Stimulated activated CD4-positive, alpha-beta T cell treated with anti-CD3 and anti-CD28 coated beads, Interleukin-4, amount 100 ng/mL, for 1 hour (primary cell): ENCODE measurements around the gene PSG5.
"Not testable (repeated sequence)": the region's sequence is repeated elsewhere in the genome, so short reads cannot be mapped to it uniquely, and the experiment has no call there.

Experiments used
- DNase-seq: peaks from one replicate; pipeline ENCODE4 v3.0.0-alpha.2; 2020

PSG5 gene

GRCh38 chr19:43186311-43186935, at the start of gene PSG5:
Gene PSG5 (minus strand): TSS chr19:43186536. CDS start chr19:43186405, 131 bp downstream.
- not testable (repeated sequence) for DNase-seq

- DNase-seq = not testable (repeated sequence)
These were observed 49.4 kb upstream of the PSG5 start for GRCh38 chr19:43235686-43236085.

GRCh38 chr19:43229315-43229714, 43.0 kb upstream of the PSG5 start:
- DNase-seq = no peak

- DNase-seq = not testable (repeated sequence)
These were observed 42.4 kb upstream of the PSG5 start for GRCh38 chr19:43228730-43229129.

- DNase-seq = not testable (repeated sequence)
These were observed 40.6 kb upstream of the PSG5 start for GRCh38 chr19:43226986-43227385.

GRCh38 chr19:43224855-43225253, 38.5 kb upstream of the PSG5 start:
- no peak for DNase-seq

- DNase-seq = not testable (repeated sequence)
These were observed 38.0 kb upstream of the PSG5 start for GRCh38 chr19:43224201-43224854.

GRCh38 chr19:43221891-43222290, 35.6 kb upstream of the PSG5 start:
- DNase-seq = not testable (repeated sequence)

GRCh38 chr19:43219136-43219535, 32.8 kb upstream of the PSG5 start:
- DNase-seq = not testable (repeated sequence)

- DNase-seq = not testable (repeated sequence)
These were observed 29.5 kb upstream of the PSG5 start for GRCh38 chr19:43215881-43216280.

- DNase-seq = no peak
These were observed 21.7 kb upstream of the PSG5 start for GRCh38 chr19:43207991-43208390.

- DNase-seq = not testable (repeated sequence)
These were observed 20.8 kb upstream of the PSG5 start for GRCh38 chr19:43207174-43207573.

GRCh38 chr19:43205471-43206105, 19.3 kb upstream of the PSG5 start, which contains the start of gene PSG4:
Gene PSG4 (minus strand): TSS chr19:43205638. CDS start chr19:43205536, 102 bp downstream.
- DNase-seq = not testable (repeated sequence)

- not testable (repeated sequence) for DNase-seq
These were observed 17.3 kb upstream of the PSG5 start for GRCh38 chr19:43203611-43204010.

GRCh38 chr19:43201891-43202290, 15.6 kb upstream of the PSG5 start:
- DNase-seq = not testable (repeated sequence)

GRCh38 chr19:43201337-43201801, 15.0 kb upstream of the PSG5 start:
- DNase-seq = not testable (repeated sequence)

GRCh38 chr19:43198686-43199419, 12.5 kb upstream of the PSG5 start:
- not testable (repeated sequence) for DNase-seq

- DNase-seq = not testable (repeated sequence)
These were observed 11.5 kb upstream of the PSG5 start for GRCh38 chr19:43197666-43198397.

GRCh38 chr19:43194397-43194796, 8.1 kb upstream of the PSG5 start:
- not testable (repeated sequence) for DNase-seq

GRCh38 chr19:43192381-43193155, 6.2 kb upstream of the PSG5 start:
- not testable (repeated sequence) for DNase-seq

- not testable (repeated sequence) for DNase-seq
These were observed 1.8 kb upstream of the PSG5 start for GRCh38 chr19:43188092-43188491.
